NCI-H524 treated with DMSO at 0.1 percent for 48 hours (cell line): Measurements from ENCODE around the gene ATG4B.
"Not testable (repeated sequence)": the region's sequence is repeated elsewhere in the genome, so short reads cannot be mapped to it uniquely, and the experiment has no call there.

Source experiments
- DNase-seq: peaks from one replicate; lab custom pipeline; 2025; lab: John Stamatoyannopoulos, UW

ATG4B gene

GRCh38 chr2:241640165-241640795 lies 2.8 kb downstream of the ATG4B start:
- no peak for DNase-seq

GRCh38 chr2:241641631-241642030 lies 4.1 kb downstream of the ATG4B start:
- no peak for DNase-seq

- no peak for DNase-seq
Observed at GRCh38 chr2:241645056-241645914, 7.8 kb downstream of the ATG4B start.

GRCh38 chr2:241645915-241646645 lies 8.6 kb downstream of the ATG4B start:
- no peak for DNase-seq

- no peak for DNase-seq
Observed at GRCh38 chr2:241648453-241648852, 11.0 kb downstream of the ATG4B start.

GRCh38 chr2:241649404-241649803 lies 11.9 kb downstream of the ATG4B start:
- DNase-seq: no peak

- no peak for DNase-seq
Observed at GRCh38 chr2:241649927-241650326, 12.4 kb downstream of the ATG4B start.

- no peak for DNase-seq
Observed at GRCh38 chr2:241652142-241652541, 14.6 kb downstream of the ATG4B start.

GRCh38 chr2:241652722-241653121 lies 15.2 kb downstream of the ATG4B start:
- no peak for DNase-seq

GRCh38 chr2:241653210-241653750 lies 15.8 kb downstream of the ATG4B start:
- no peak for DNase-seq

GRCh38 chr2:241654551-241654950 lies 17.1 kb downstream of the ATG4B start:
- no peak for DNase-seq

- no peak for DNase-seq
Observed at GRCh38 chr2:241655516-241656189, 18.2 kb downstream of the ATG4B start.

- DNase-seq: no peak
Observed at GRCh38 chr2:241656190-241656741, 18.8 kb downstream of the ATG4B start.

- DNase-seq: no peak
Observed at GRCh38 chr2:241657786-241658254, 20.3 kb downstream of the ATG4B start.

- no peak for DNase-seq
Observed at GRCh38 chr2:241658296-241658695, 20.8 kb downstream of the ATG4B start.

GRCh38 chr2:241659150-241659739 lies 21.8 kb downstream of the ATG4B start:
- no peak for DNase-seq

- DNase-seq: no peak
Observed at GRCh38 chr2:241660593-241661213, 23.2 kb downstream of the ATG4B start.

- DNase-seq: not testable (repeated sequence)
Observed at GRCh38 chr2:241662731-241663130, 25.2 kb downstream of the ATG4B start.

- DNase-seq: no peak
Observed at GRCh38 chr2:241665731-241666440, 28.4 kb downstream of the ATG4B start.
